ENCODE measurements around the gene MEIOB. TPM values are rescaled to one million over a fixed set of nuclear protein-coding genes. Genes with fewer than 3 reads are reported as not detected.

Gene MEIOB
- total RNA-seq, 1 experiment from 2014 or later = 1.8 TPM

GRCh38 chr16:1787322-1788094 is 84.5 kb downstream of the MEIOB start:
- DNase-seq (ENCODE audit: low read depth) = no peak

- DNase-seq (ENCODE audit: low read depth) = no peak
Measured at GRCh38 chr16:1787056-1787321, 85.0 kb downstream of the MEIOB start.

DNA sequence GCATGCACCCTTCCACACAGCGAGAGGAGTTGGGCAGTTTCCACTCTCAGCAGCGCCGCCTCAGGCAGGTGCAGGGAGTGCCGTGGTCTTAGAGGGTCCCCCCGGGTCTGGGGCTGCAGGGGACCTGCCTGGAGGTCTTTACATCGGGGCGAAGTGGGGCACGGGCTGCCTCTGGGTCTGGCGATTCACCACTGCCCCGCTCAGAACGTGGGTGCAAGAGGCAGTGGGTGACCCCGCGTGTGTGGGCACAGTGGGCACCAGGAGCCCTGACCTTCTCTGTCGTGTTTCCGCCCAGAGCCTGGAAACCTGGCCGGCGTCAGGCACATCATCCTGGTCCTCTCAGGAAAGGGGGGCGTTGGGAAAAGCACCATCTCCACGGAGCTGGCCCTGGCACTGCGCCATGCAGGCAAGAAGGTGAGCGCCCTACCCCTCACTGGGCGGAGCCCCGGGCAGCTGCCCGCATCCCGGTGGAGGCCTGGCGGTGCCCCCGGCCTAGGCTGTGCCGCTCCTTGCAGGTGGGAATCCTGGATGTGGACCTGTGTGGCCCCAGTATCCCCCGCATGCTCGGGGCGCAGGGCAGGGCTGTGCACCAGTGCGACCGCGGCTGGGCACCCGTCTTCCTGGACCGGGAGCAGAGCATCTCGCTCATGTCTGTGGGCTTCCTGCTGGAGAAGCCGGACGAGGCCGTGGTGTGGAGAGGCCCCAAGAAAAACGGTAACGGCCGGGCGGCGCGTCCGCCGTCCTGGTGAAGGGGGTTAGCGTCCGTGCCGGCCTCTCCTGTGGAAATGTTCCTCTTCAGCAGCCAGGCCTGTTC is 85.5 kb downstream of the MEIOB start:
- DNase-seq (ENCODE audit: low read depth) = no peak

DNA sequence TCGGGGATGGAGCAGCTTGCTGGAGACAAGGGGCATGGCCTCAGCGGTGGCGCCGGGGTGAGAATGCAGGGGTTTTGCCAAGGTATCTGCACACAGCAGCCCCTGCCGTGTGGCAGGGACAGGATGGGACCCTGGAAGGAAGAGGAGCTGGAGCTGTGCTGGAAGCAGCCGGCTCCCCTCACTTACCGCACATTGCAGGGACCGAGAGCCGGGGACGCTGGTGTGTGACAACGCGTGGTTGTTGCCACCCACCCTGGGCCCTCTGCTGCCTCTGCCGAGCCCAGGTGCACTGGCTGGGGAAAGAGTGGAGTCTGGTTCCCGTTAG is 86.2 kb downstream of the MEIOB start:
- no peak for DNase-seq (ENCODE audit: low read depth)

GRCh38 chr16:1784977-1785845 is 86.8 kb downstream of the MEIOB start:
- no peak for DNase-seq (ENCODE audit: low read depth)

Other genes starting within 250 kb of the MEIOB start
- 126 and 168 TPM in 2 replicates for gene JPT2, start 193.9 kb downstream of the MEIOB start, total RNA-seq (2014; rRNA removed; shearing (Covaris generic))
- gene MAPK8IP3, start 166.0 kb downstream of the MEIOB start, total RNA-seq (2014; rRNA removed; shearing (Covaris generic)) = 7.1 and 9.4 TPM in 2 replicates
- not detected in 2 replicates for gene NME3, start 100.6 kb downstream of the MEIOB start, total RNA-seq (2014; rRNA removed; shearing (Covaris generic))
- 0.76 and 2.2 TPM in 2 replicates for gene EME2, start 99.4 kb downstream of the MEIOB start, total RNA-seq (2014; rRNA removed; shearing (Covaris generic))
- 115 and 133 TPM in 2 replicates for gene MRPS34, start 99.0 kb downstream of the MEIOB start, total RNA-seq (2014; rRNA removed; shearing (Covaris generic))
- 25.9 and 29.8 TPM in 2 replicates for gene SPSB3, start 89.6 kb downstream of the MEIOB start, total RNA-seq (2014; rRNA removed; shearing (Covaris generic))
- gene NUBP2, start 89.2 kb downstream of the MEIOB start, total RNA-seq (2014; rRNA removed; shearing (Covaris generic)) = 53.7 and 86.4 TPM in 2 replicates
- gene IGFALS, start 78.5 kb downstream of the MEIOB start, total RNA-seq (2014; rRNA removed; shearing (Covaris generic)) = 0.07 TPM in 1 of 2 replicates, not detected in the other
- gene HAGH, start 45.3 kb downstream of the MEIOB start, total RNA-seq (2014; rRNA removed; shearing (Covaris generic)) = 75.7 and 92.6 TPM in 2 replicates
- 53.8 and 64.0 TPM in 2 replicates for gene FAHD1, start 45.0 kb downstream of the MEIOB start, total RNA-seq (2014; rRNA removed; shearing (Covaris generic))
- gene HS3ST6, start 46.3 kb upstream of the MEIOB start, total RNA-seq (2014; rRNA removed; shearing (Covaris generic)) = not detected in 2 replicates
- 16.2 and 27.8 TPM in 2 replicates for gene MSRB1, start 71.0 kb upstream of the MEIOB start, total RNA-seq (2014; rRNA removed; shearing (Covaris generic))
- gene RPL3L, start 82.5 kb upstream of the MEIOB start, total RNA-seq (2014; rRNA removed; shearing (Covaris generic)) = 0.52 TPM in 1 of 2 replicates, not detected in the other
- gene NDUFB10, start 87.4 kb upstream of the MEIOB start, total RNA-seq (2014; rRNA removed; shearing (Covaris generic)) = 287 and 304 TPM in 2 replicates
- gene RPS2, start 92.7 kb upstream of the MEIOB start, total RNA-seq (2014; rRNA removed; shearing (Covaris generic)) = 1,628 and 1,651 TPM in 2 replicates
- gene RNF151, start 94.7 kb upstream of the MEIOB start, total RNA-seq (2014; rRNA removed; shearing (Covaris generic)) = not detected in 2 replicates
- gene TBL3, start 99.9 kb upstream of the MEIOB start, total RNA-seq (2014; rRNA removed; shearing (Covaris generic)) = 42.2 and 76.8 TPM in 2 replicates
- gene NOXO1, start 109.3 kb upstream of the MEIOB start, total RNA-seq (2014; rRNA removed; shearing (Covaris generic)) = not detected in 2 replicates
- gene GFER, start 112.0 kb upstream of the MEIOB start, total RNA-seq (2014; rRNA removed; shearing (Covaris generic)) = 11.7 and 21.0 TPM in 2 replicates
- gene SYNGR3, start 117.8 kb upstream of the MEIOB start, total RNA-seq (2014; rRNA removed; shearing (Covaris generic)) = 3.4 and 7.1 TPM in 2 replicates
- 21.3 and 23.9 TPM in 2 replicates for gene ZNF598, start 137.7 kb upstream of the MEIOB start, total RNA-seq (2014; rRNA removed; shearing (Covaris generic))
- gene NPW, start 147.6 kb upstream of the MEIOB start, total RNA-seq (2014; rRNA removed; shearing (Covaris generic)) = 0.12 TPM in 1 of 2 replicates, not detected in the other
- 143 and 175 TPM in 2 replicates for gene NHERF2, start 154.7 kb upstream of the MEIOB start, total RNA-seq (2014; rRNA removed; shearing (Covaris generic))
- 22.7 and 35.6 TPM in 2 replicates for gene NTHL1, start 175.7 kb upstream of the MEIOB start, total RNA-seq (2014; rRNA removed; shearing (Covaris generic))
- gene TSC2, start 175.8 kb upstream of the MEIOB start, total RNA-seq (2014; rRNA removed; shearing (Covaris generic)) = 29.7 and 31.2 TPM in 2 replicates

All from M059J (cell line).